Activated CD4-positive, alpha-beta T cell treated with anti-CD3 and anti-CD28 coated beads for 36 hours (primary cell): Measurements from ENCODE around the gene SH2D2A. TPM values are rescaled to one million over a fixed set of nuclear protein-coding genes. Genes with fewer than 3 reads are reported as not detected.
"Not testable (repeated sequence)": the region's sequence is repeated elsewhere in the genome, so short reads cannot be mapped to it uniquely, and the experiment has no call there.

Source experiments
- ATAC-seq: fragments of 200-7000 bp; cut with Tn5 transposase; one replicate; pipeline ENCODE4 v1.10.0; 2021; ENCODE audit warnings: mild to moderate bottlenecking, moderate library complexity
- CTCF ChIA-PET: fragments of 350-600 bp; sonication (Branson Sonifier 250); formaldehyde crosslinking; loops from one replicate; lab custom pipeline; 2021; ENCODE audit warnings: antibody characterized with exemption; lab: Charles Lee
- POLR2A ChIA-PET: fragments of 350-600 bp; sonication (Branson Sonifier 250); formaldehyde crosslinking; loops from one replicate; lab custom pipeline; 2021; ENCODE audit warnings: antibody characterized with exemption, inconsistent platforms; lab: Charles Lee
- DNase-seq: peaks from one replicate; pipeline ENCODE4 v3.0.0-alpha.2; 2020
- H3K27ac Mint-ChIP-seq: one replicate; pipeline ENCODE4 v1.8.0; 2021; ENCODE audit warnings: mixed read lengths
- H3K27me3 Mint-ChIP-seq: one replicate; pipeline ENCODE4 v1.8.0; 2021; ENCODE audit warnings: mixed read lengths
- H3K36me3 Mint-ChIP-seq: one replicate; pipeline ENCODE4 v1.8.0; 2021; ENCODE audit warnings: low read depth, mixed read lengths
- H3K4me1 Mint-ChIP-seq: one replicate; pipeline ENCODE4 v1.8.0; 2021; ENCODE audit warnings: mixed read lengths
- H3K4me3 Mint-ChIP-seq: one replicate; pipeline ENCODE4 v1.8.0; 2021; ENCODE audit warnings: mild to moderate bottlenecking, moderate library complexity, mixed read lengths
- H3K9me3 Mint-ChIP-seq: one replicate; pipeline ENCODE4 v1.8.0; 2021; ENCODE audit warnings: low read depth, mixed read lengths
- intact Hi-C, 2 experiments: fragments of 100-400 bp; cut with DNase I in 1 of 2; cut with micrococcal nuclease in 1 of 2; formaldehyde crosslinking; loops; one replicate each; pipeline versions ENCODE4 v1.14.2 to v1.15.1; 2022 to 2024; cut with DNase I, micrococcal nuclease
- total RNA-seq, 2 experiments: library from RNA; stranded (reverse); gene quantifications; one replicate each; pipeline ENCODE4 v1.2.3, GENCODE V29; 2021

Gene SH2D2A
- total RNA-seq, 2 experiments from 2014 or later, result 189 to 211 TPM

DNA sequence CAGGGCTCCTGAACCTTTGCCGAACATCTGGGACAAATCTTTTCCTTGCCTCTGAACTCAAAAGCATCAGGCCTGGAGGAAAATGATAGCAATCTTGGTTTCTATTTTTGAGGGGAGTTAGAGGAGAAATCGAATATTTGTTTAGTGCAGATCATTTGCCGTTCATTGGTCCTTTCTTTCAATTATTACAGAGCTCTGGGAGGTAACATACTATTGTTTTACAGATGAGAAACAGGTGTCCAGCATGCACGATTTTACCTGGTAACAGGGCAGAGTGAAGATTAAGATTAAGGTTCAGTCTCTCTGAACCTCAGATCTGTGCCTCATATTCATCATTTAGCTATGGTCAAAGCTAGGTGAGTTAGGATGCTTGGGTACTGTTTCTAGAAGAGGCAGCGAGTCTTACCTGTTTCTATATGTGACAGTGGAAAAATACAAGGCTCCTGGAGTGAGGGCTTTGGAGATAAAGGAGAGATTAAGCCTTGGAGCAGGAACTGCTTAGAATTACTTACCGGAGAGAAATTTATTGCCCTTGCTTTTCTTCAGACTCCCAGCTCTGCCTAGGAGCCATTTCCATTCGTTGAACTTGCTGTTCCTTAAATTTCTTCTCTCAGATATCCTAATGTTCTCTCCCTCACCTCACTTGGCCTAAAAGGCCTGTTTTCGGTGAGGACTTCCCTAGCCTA is 47.9 kb downstream of the SH2D2A start:
- ATAC-seq, result no peak
- no peak overlapping the region for H3K4me3 Mint-ChIP-seq

DNA sequence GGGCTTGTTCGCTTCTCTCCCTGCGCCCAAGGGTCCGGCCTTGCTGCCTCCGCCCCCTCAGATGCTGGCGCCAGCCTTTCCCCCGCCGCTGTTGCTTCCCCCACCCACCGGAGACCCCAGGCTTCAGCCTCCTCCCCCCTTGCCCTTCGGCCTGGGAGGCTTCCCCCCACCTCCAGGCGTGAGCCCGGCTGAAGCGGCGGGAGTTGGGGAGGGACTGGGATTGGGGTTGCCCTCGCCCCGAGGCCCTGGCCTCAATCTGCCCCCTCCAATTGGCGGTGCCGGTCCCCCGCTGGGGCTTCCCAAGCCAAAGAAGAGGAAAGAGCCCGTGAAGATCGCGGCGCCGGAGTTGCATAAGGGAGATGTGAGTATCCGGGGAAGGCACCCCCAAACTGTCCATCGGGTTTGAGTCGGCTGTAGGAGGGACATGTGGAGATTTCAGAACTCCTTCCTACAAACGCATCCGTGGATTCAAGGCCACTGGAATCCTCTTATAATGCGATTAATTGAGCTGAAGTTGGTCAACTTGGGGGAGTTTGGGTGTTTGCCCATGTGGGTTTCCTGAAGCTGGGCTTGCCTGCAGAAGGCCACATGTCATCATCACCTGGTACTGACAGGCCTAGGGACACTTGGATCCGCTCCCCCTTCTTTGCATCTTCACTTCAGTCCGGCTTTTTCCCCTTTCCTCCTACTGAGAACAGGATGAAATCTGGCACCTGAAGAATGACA is 48.6 kb downstream of the SH2D2A start:
- Mint-ChIP-seq H3K4me3 (no peak overlapping the region), H3K36me3 (peaks cover 34% of the 10 kb centered on the region), H3K4me1 (peaks cover 43% of the 10 kb centered on the region), H3K27ac (no peak overlapping the region), H3K9me3 (no peaks in the 10 kb centered on the region), H3K27me3 (no peaks in the 10 kb centered on the region)
- ATAC-seq (no peak), DNase-seq (peak; percentile 50)
- CTCF ChIA-PET, result interaction anchor here (0.7 to 8.9 kb wide), 14 partner anchors 13 to 267 kb away, joined by 3 to 128 read pairs (median 5); partner anchors contain the start of genes HDGF, ISG20L2, METTL25B and MRPL24
- POLR2A ChIA-PET, result interaction anchor here (1.0 to 3.0 kb wide), 6 partner anchors 16 to 45 kb away, joined by 3 to 42 read pairs (median 12); partner anchors contain the start of genes HDGF, ISG20L2, METTL25B and MRPL24
- intact Hi-C loops, result loop anchor here (1.0 to 10.0 kb wide), 14 partner anchors 17 to 716 kb away; partner anchors contain the start of genes HDGF (in 2 of the 2), ISG20L2 (in 2 of the 2), METTL25B (in 2 of the 2) and MRPL24 (in 2 of the 2)

More for the DNA sequence above, 47.9 kb downstream of the SH2D2A start:
- H3K27me3 Mint-ChIP-seq, result no peaks in the 10 kb centered on the region
- H3K27ac Mint-ChIP-seq, result no peak overlapping the region
- ChIA-PET POLR2A (interaction anchor here (1.0 to 3.0 kb wide), 4 partner anchors 17 to 44 kb away, joined by 3 to 42 read pairs (median 20); partner anchors contain the start of genes HDGF, ISG20L2, METTL25B and MRPL24), CTCF (interaction anchor here (1.0 to 8.9 kb wide), 7 partner anchors 13 to 92 kb away, joined by 3 to 128 read pairs (median 5); partner anchors contain the start of genes ISG20L2, METTL25B, MRPL24 and NTRK1)
- peaks cover 50% of the 10 kb centered on the region for H3K4me1 Mint-ChIP-seq
- intact Hi-C loops, result loop anchor here (5.0 to 10.0 kb wide), 3 partner anchors 81 to 716 kb away; partner anchors contain the start of genes ETV3 (in 1 of the 2), LAMTOR2 (in 1 of the 2) and UBQLN4 (in 1 of the 2)
- H3K36me3 Mint-ChIP-seq, result peaks cover 41% of the 10 kb centered on the region
- no peak for DNase-seq
- no peaks in the 10 kb centered on the region for H3K9me3 Mint-ChIP-seq

DNA sequence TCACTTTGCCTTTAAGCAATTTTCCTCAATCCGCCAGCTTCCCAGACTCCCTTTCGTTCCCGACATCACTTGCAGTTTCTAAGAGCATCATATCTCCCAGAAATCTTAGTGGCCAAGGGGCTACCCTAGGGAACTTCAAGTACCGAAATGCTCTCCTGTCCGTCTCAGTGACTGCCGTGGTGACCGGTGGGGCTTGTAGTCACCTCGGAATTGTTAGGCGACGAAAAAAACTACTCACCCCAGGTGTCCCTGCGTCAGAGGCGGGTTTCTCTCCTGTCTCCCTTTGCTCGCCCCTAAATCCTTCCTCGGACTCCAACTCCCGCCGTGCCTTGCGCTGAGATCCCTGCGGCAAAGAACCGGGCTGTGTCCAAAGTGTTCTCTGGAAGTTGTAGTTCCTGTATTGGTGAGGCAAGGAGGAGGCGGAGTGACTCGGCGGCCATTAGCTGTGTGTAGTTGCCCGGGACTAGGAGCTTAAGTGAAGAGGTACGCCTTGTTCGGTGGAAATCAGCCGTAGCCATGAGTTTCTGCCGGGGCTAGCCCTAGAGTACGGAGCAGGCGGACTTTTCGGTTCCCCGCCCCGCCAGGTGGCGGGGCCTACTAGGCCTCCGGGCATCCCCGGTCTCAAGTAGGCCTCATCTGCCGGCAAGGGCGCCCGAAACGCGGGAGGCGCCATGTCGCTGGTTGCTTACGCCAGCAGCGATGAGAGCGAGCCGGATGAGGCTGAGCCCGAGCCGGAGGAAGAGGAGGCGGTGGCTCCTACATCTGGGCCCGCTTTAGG is 49.4 kb downstream of the SH2D2A start, which contains the start of gene PRCC:
PRCC (plus strand) TSS at position 435 of the 778 bp plus-strand sequence; CDS start at position 672, 237 bp downstream.
- no peak within 1 kb of the TSS for H3K27ac Mint-ChIP-seq
- no peak within 1 kb of the TSS for H3K4me3 Mint-ChIP-seq
- intact Hi-C loops, result loop anchor here (1.0 to 10.0 kb wide), 14 partner anchors 16 to 715 kb away; partner anchors contain the start of genes HDGF (in 2 of the 2), ISG20L2 (in 2 of the 2), METTL25B (in 2 of the 2) and MRPL24 (in 2 of the 2)
- peak; percentile 98 for DNase-seq
- no peaks in the 10 kb centered on the region for H3K27me3 Mint-ChIP-seq
- CTCF ChIA-PET, result interaction anchor here (0.5 to 8.9 kb wide), 14 partner anchors 14 to 266 kb away, joined by 3 to 128 read pairs (median 4); partner anchors contain the start of genes HDGF, ISG20L2, METTL25B and MRPL24
- peaks cover 30% of the 10 kb centered on the region for H3K36me3 Mint-ChIP-seq
- POLR2A ChIA-PET, result interaction anchor here (0.6 to 3.0 kb wide), 7 partner anchors 16 to 264 kb away, joined by 3 to 42 read pairs (median 5); partner anchors contain the start of genes HDGF, ISG20L2, METTL25B and MRPL24
- no peaks in the 10 kb centered on the region for H3K9me3 Mint-ChIP-seq
- ATAC-seq, result peak; percentile 96
- peaks cover 35% of the 10 kb centered on the region for H3K4me1 Mint-ChIP-seq

DNA sequence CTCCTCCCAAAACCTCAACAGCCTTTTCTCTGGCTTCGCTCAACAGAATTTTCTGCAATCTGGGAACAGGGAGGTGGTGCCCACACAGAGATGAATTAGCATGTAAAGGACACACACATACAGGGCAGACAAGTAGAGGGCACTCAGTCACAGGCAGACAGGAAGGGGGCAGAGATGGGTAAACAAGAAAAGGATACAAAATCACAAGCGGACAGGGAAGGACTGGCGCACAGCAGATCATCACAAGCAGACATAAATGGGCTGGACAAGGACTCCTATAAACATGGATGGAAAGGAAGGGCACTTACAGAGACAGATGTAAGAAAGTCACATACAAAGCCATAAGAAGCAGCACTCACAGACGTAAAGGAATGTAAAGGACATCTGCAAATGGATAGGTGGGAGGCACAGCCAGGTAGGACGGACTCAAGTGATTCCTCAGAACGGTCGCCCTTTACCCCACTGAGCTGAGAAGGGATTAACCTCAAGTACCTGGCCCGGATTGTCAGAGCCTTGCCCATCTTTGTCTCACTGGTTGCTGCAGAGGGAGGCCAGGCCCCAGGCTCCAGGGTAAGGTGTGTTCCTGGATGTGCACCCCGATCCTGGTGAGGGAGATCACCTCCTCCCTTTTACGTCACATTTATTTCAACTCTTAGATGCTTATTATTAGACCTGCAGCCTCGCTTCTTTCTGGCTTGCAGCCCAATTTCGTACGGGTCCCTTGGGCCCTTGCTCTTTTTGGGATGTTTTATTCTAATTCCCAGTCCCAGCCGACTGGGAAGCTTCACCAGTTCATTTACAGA is 50.1 kb downstream of the SH2D2A start:
- ATAC-seq (peak; percentile 3), DNase-seq (no peak)
- ChIA-PET CTCF (interaction anchor here (0.5 to 8.9 kb wide), 15 partner anchors 14 to 265 kb away, joined by 3 to 128 read pairs (median 3); partner anchors contain the start of genes HDGF, ISG20L2, METTL25B and MRPL24), POLR2A (interaction anchor here (0.6 to 3.0 kb wide), 8 partner anchors 15 to 263 kb away, joined by 4 to 42 read pairs (median 6); partner anchors contain the start of genes HDGF, ISG20L2, METTL25B and MRPL24)
- intact Hi-C loops, result loop anchor here (1.0 to 10.0 kb wide), 14 partner anchors 15 to 714 kb away; partner anchors contain the start of genes HDGF (in 2 of the 2), ISG20L2 (in 2 of the 2), METTL25B (in 2 of the 2) and MRPL24 (in 2 of the 2)
- Mint-ChIP-seq H3K4me3 (no peak overlapping the region), H3K36me3 (peaks cover 26% of the 10 kb centered on the region), H3K27ac (no peak overlapping the region), H3K9me3 (no peaks in the 10 kb centered on the region), H3K4me1 (peaks cover 32% of the 10 kb centered on the region), H3K27me3 (no peaks in the 10 kb centered on the region)

DNA sequence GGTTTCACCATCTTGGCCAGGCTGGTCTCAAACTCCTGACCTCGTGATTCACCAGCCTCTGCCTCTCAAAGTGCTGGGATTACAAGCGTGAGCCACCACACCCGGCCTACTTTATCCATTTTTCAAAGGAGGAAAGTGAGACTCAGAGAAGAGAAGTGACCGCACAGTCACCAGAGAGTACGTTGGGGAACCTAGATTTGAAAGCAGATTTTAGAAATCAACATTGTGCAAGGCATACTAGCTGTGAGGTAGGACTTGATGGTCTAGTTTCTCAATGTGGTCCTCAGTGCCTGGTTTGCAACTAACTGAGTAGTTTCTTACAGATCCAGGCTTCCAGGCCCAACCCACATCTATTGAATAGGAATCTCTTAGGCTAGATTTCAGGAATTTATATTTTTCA is 51.0 kb downstream of the SH2D2A start:
- Mint-ChIP-seq H3K27me3 (no peaks in the 10 kb centered on the region), H3K27ac (no peak overlapping the region), H3K36me3 (peaks cover 19% of the 10 kb centered on the region), H3K9me3 (no peaks in the 10 kb centered on the region), H3K4me1 (peaks cover 24% of the 10 kb centered on the region), H3K4me3 (no peak overlapping the region)
- ATAC-seq (no peak), DNase-seq (no peak)
- ChIA-PET CTCF (interaction anchor here (0.7 to 8.9 kb wide), 4 partner anchors 14 to 38 kb away, joined by 3 to 128 read pairs (median 11); partner anchors contain the start of genes HDGF, ISG20L2, METTL25B and MRPL24), POLR2A (interaction anchor here (0.8 to 2.2 kb wide), 3 partner anchors 14 to 75 kb away, joined by 5 to 20 read pairs (median 6); partner anchors contain the start of genes HDGF and MRPL24)
- intact Hi-C loops, result loop anchor here (2.0 to 10.0 kb wide), 5 partner anchors 49 to 713 kb away; partner anchors contain the start of genes ETV3 (in 1 of the 2), LAMTOR2 (in 1 of the 2), SMG5 (in 1 of the 2) and UBQLN4 (in 1 of the 2)

DNA sequence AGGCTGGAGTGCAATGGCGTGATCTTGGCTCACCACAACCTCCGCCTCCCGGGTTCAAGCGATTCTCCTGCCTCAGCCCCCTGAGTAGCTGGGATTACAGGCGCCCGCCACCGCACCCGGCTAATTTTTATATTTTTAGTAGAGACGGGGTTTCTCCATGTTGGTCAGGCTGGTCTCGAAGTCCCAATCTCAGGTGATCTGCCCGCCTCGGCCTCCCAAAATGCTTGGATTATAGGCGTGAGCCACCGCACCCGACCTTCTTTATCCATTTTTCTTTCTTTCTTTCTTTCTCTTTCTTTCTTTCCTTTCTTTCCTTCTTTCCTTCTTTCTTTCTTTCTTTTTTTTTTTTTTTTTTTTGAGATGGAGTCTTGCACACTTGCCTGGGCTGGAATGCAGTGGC is 51.5 kb downstream of the SH2D2A start:
- not testable (repeated sequence) for H3K9me3 Mint-ChIP-seq, DNase-seq, ATAC-seq, H3K27me3 Mint-ChIP-seq, H3K4me3 Mint-ChIP-seq, H3K27ac Mint-ChIP-seq
- intact Hi-C loops, result loop anchor here (5.0 to 10.0 kb wide), 3 partner anchors 78 to 713 kb away; partner anchors contain the start of genes ETV3 (in 1 of the 2), LAMTOR2 (in 1 of the 2) and UBQLN4 (in 1 of the 2)
- Mint-ChIP-seq H3K36me3 (peaks cover 14% of the 10 kb centered on the region), H3K4me1 (peaks cover 19% of the 10 kb centered on the region)
- ChIA-PET CTCF (interaction anchor here (0.9 to 8.9 kb wide), 3 partner anchors 13 to 38 kb away, joined by 3 to 128 read pairs (median 6); partner anchors contain the start of genes ISG20L2, METTL25B and MRPL24), POLR2A (interaction anchor here (1.1 kb wide), 1 partner anchor 24 kb away, joined by 5 read pairs; the partner anchor contains the start of gene MRPL24)

DNA sequence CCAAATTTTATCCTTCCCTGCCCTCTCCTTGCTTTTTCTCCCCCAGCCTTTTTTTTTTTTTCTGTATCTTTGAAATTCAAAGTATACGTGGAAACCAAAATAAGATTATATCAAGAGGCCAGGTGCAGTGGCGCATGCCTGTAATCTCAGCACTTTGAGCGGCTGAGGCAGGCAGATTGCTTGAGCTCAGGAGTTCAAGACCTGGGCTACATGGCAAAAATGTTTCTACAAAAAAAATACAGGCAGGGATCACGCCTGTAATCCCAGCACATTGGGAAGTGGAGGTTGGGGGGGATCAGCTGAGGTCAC is 55.9 kb downstream of the SH2D2A start:
- no peaks in the 10 kb centered on the region for H3K36me3 Mint-ChIP-seq
- DNase-seq (no peak), ATAC-seq (no peak)
- H3K4me1 Mint-ChIP-seq, result peaks cover under 1% of the 10 kb centered on the region
- ChIA-PET CTCF (interaction anchor here (1.0 to 1.2 kb wide), 3 partner anchors 11 to 35 kb away, joined by 4 to 5 read pairs (median 5); partner anchors contain the start of genes ISG20L2 and METTL25B), POLR2A (interaction anchor here (0.7 to 1.0 kb wide), 2 partner anchors 9 to 45 kb away, joined by 3 read pairs; no protein-coding TSS in a partner anchor)
- intact Hi-C loops, result loop anchor here in 1 of 2 experiments (10.0 kb wide), 1 partner anchor 374 kb away; the partner anchor contains the start of gene ETV3
- no peaks in the 10 kb centered on the region for H3K9me3 Mint-ChIP-seq
- no peaks in the 10 kb centered on the region for H3K27me3 Mint-ChIP-seq
- no peak overlapping the region for H3K27ac Mint-ChIP-seq
- H3K4me3 Mint-ChIP-seq, result no peak overlapping the region

DNA sequence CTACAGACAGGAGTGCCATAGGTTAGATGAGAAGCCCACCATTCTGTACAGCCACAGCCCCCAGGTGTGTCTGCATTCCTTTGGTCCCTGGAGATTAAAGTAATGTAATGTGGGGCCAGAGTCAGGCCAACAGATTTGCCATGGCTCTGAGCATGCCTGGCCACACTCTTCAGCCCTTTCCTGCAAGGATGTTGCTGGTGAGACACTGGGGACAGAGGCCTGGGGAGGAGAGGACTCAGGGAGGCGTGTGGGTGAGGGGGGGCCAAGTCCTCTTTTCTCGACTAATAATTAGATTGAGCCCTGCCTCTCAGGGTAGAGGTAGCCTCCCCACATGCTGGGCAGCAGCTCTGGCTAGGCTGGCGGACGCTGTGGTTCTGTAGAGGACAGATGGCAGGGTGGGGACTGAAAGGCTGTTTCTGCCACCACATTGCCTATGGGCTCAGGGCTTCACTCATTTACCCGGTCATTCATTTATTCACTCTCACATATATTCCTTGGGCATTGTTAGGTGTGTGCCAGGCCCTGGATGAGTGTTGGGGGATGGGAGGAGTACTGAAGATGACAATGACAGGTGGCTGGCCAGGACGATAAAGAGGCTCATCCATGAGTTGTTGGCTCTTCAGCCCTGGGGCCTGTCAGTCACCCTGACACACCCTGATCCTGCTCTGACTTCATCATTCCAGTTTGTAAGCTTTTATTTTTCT is 56.4 kb downstream of the SH2D2A start:
- intact Hi-C loops, result loop anchor here in 1 of 2 experiments (10.0 kb wide), 1 partner anchor 375 kb away; the partner anchor contains the start of gene ETV3
- POLR2A ChIA-PET, result interaction anchor here (0.7 to 1.0 kb wide), 2 partner anchors 8 to 45 kb away, joined by 3 read pairs; no protein-coding TSS in a partner anchor
- Mint-ChIP-seq H3K27me3 (no peaks in the 10 kb centered on the region), H3K27ac (no peak overlapping the region), H3K4me3 (no peak overlapping the region), H3K36me3 (no peaks in the 10 kb centered on the region), H3K9me3 (no peaks in the 10 kb centered on the region), H3K4me1 (peaks cover 4% of the 10 kb centered on the region)
- CTCF ChIA-PET, result interaction anchor here (1.0 to 1.2 kb wide), 2 partner anchors 32 to 35 kb away, joined by 5 read pairs; partner anchors contain the start of genes ISG20L2 and METTL25B
- DNase-seq, result no peak
- ATAC-seq, result no peak
